Measurements from ENCODE around the gene RCN2.

RCN2 gene

DNA sequence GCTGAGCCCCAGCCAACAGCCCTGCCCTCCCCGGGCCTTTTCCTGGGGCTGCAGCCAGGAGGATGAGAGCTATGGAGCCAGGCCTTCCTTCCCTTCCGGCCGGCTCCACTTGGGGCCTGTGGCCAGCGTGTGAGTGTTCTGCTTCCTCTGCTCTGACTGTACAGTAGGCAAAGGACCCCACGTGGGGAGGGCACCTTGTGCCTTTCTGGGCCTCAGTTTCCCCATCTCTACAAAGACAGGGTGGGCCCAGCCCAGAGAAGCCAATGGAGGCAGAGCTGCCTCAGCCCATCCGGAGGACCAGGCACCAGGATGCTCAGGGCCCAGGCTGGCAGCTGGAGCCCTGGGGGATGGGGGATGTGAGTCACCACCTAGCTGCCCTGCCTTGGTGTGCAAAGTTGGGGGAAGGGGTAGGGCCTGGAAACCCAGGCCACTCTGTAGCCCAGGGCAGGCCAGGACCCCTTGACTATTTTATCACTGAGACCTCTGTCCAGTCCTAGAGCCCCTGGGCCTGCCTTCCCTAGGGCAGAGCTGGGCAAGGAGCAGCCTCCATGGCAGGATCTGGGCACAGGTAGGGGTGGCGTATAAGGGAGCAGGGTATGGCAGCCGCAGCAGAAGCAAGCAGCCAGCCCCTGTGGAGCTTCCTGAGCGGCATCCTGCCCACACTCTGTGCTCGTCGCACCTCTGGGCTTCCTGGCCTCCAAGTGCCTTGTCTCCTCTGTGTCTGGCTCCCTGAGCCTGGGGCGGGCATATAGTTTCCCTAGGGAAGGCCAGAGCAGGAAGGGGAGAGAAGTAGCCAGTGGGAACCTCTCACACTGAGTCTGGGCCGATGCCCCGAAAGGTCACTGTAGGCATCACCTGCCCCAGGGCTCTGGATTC, 65.2 kb downstream of the RCN2 start:
- peak; percentile 77 for DNase-seq

GRCh38 chr15:76998663-76999285, 67.2 kb downstream of the RCN2 start:
- no peak for DNase-seq

- DNase-seq: no peak
Observed at GRCh38 chr15:76999996-77000395, 68.4 kb downstream of the RCN2 start.

DNA sequence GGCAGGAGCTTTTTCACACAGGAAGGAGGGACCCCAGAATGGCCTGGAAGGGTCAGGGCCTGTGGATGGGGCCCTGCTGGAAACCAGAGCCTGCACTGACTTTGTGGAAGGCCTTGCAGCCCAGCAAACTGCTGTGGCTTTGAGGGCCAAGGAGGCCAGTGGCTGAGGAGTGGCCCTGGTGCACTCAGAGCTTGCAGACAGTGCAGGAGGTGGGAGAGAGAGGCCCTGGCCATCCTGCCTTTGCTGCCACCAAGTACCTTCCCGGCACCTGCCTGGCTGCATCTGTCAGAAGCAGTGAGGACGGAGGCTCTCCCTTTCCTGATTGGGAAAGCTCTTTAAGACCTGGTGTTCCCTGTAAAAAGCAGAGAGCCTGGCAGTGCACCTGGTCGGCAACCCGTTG, 69.8 kb downstream of the RCN2 start:
- DNase-seq: no peak

GRCh38 chr15:77001966-77002365, 70.4 kb downstream of the RCN2 start:
- DNase-seq: no peak

- no peak for DNase-seq
Observed at GRCh38 chr15:77002436-77002835, 70.9 kb downstream of the RCN2 start.

DNA sequence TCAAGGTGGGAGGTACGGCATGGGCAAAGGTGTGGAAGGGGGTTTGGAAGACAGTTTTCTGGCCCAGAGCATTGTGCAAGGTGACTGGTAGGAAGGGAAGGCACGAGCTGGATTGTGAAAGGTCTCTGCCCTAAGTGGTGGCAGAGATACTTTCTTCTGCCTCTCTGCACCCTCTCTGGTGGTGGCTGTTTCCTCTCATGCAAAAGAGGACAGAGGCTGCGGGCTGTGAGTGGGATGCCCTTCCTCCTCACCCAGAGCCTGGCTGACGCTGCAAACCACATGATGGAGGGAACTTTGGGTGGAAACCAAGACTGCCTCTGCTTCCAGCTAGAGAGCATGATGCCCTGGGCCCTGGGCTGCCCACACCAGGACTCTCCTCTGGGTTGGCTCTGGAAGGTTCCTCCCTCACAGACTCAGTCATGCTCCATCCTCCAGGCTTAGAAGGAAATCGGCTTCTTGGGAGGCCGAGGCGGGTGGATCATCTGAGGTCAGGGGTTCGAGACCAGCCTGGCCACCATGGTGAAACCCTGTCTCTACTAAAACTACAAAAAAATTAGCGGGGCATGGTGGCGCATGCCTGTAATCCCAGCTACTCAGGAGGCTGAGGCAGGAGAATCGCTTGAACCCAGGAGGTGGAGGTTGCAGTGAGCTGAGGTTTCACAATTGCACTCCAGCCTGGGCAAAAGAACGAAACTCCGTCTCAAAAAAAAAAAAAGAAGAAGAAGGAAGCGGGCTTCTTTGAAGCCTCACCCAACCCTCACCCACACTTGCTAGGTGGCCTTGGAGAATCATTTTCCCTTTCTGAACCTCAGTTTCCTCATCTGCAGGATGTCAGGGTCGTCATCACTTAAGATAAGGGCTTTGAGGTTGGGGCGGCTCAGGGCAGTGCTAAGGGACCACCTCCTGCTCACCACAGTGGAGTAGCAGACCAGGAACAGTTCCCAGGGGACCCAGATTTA, 71.7 kb downstream of the RCN2 start:
- DNase-seq: peak; percentile 86

Data from stimulated activated CD8-positive, alpha-beta memory T cell treated with anti-CD3 and anti-CD28 coated beads, Interleukin-4, amount 100 ng/mL, for 48 hours (primary cell).